ENCODE measurements around the gene PDYN.

Gene PDYN

GRCh38 chr20:1992359-1993110, 1.3 kb downstream of the PDYN start:
- no peak for DNase-seq

- no peak for DNase-seq
Observed at GRCh38 chr20:1987826-1988225, 6.0 kb downstream of the PDYN start.

DNA sequence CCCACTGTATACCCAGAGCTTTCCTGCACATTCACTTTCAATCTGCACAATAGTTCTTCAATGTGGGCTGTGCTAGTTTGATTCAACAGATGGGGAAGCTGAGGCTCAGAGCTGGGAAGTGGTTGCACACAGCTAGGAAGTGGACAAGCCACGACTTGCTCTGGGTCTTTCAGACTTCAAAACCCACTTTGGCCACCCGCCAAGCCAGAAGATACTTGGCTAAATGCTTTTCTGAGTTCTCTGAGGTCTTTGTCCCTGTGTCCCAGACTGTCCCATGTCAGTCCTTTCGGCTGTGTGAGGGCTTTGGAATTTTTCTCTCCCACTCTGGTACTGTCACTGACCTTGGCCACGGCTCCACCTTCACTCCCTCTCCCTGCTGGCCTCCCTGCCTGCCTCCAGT, 10.6 kb downstream of the PDYN start:
- DNase-seq: no peak

- no peak for DNase-seq
Observed at GRCh38 chr20:1982686-1983085, 11.2 kb downstream of the PDYN start.

GRCh38 chr20:1979106-1979778, 14.6 kb downstream of the PDYN start:
- no peak for DNase-seq

- no peak for DNase-seq
Observed at GRCh38 chr20:1975291-1975690, 18.6 kb downstream of the PDYN start.

DNA sequence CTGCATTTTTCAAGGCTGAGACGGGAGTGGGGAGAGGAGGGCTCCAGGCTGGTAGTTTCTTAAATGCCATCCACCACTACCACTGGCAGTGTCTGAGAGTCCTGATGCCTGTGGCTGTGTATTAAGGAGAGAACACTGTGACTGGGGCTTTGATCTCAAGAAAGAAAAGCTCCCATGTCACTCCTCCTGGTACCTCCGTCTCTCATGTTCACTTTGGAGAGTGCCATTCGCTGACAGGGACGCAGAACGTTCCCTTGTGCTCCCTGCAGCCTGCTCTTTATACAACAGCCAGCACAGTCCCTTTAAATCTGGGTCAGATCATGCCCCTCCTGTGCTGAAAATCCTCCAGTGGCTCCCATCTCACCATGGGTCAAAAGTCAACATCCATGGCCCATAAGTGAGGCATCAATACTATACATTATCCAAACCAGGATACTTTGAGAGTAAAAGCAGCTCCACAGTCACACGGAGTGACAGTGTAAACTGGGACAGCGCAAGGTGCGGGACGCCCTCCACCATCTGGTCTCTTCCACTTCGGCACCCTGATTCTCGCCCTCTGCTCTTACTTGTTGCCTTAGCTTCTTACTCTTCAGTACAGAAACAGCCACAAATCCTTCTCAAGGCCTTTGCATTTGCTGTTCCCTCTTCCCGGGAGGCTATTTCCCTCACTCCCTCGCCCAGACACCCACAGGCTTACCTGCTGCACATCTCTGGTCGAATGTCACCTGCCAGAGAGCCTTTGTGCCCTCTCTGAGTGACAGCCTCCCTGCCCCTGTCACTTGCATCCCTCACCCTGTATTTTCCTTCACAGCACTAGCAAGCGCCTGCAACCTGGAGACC, 20.0 kb downstream of the PDYN start:
- DNase-seq: no peak

DNA sequence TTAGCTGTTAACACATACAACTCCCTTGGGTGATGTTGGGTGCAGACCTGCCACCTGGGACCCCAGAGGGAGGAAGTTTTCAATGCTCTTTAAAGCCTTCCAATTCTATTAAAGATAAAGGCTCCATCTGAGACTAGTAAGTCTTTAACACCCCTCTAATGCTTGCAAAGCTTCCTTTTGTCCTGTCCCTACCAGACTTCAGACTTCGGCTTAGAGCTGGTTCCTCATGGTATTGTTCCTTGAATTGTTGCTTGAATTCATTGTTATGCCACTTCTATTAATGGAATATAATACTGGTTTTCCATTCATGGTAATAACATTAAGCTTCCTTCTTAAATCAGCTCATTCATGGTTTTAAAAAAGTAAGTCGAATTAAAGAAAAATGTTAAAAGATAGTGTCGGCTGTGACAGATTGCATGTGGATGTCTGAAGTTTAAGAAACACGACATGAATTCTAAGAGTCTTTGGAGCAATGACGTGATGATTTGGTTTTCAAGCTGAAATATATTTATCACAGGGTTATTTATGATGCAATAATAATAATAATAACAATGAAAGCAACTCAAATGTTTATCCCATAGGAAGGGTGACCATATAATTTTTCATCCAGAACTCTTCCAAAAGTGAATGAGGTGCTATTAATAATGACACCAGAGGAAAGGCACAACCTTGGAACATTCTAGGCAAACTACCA, 21.8 kb downstream of the PDYN start:
- DNase-seq: no peak

DNA sequence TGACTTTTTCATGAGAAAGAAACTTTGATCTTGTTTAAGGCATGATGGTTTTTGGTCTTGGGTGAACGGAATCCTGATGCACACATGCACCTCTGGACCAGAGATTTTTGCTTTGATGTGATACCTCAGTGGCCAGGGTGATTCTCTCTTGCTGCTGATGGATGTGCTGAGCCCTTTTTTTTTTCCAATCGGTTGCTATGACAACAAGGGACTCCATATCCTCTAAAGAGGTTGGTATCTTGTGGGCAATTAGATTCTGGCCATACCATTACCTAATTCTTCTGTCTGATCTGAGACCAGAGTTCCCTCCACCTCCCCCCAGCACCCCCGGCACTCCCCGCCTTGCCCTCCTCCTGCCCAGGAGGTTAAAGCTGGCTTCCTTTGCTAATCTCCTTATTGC, 24.9 kb downstream of the PDYN start:
- no peak for DNase-seq

GRCh38 chr20:1965520-1966351, 28.1 kb downstream of the PDYN start:
- DNase-seq: peak; percentile 63

- DNase-seq: no peak
Observed at GRCh38 chr20:1964659-1965405, 29.0 kb downstream of the PDYN start.

DNA sequence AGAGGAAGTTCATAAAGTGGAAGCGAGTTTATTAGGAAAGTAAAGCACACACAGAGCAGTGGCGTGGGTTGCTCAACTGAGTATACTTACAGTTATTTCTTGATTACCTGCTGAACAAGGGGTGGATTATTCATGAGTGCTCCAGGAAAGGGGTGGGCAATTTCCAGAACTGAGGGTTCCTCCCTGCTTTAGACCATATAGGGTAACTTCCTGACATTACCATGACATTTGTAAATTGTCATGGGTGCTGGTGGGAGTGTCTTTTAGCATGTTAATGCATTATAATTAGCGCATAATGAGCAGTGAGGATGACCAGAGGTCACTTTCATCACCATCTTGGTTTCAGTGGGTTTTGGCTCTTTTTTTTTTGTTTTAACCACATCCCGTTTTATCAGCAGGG, 29.8 kb downstream of the PDYN start:
- no peak for DNase-seq

DNA sequence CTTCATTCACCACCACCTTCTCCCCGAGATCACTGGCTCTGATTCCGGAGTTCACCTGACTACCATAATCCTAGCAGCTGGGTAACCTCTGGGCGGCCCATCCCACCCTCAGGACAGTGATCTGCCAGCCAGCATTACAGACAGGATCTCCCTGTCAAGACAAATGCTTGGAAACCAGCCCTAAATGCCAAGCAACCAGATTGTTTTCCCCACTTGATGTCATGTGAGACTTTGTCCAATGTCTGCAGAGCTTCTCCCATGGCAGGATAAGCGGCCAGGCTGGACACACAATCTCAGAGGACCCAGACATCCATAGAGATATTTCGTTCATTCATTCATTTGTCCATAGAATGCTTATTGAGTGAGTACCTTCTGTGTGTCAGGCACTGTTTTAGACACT, 32.5 kb downstream of the PDYN start:
- no peak for DNase-seq

- no peak for DNase-seq
Observed at GRCh38 chr20:1959156-1959555, 34.7 kb downstream of the PDYN start.

GRCh38 chr20:1958426-1958825, 35.4 kb downstream of the PDYN start:
- DNase-seq: no peak

GRCh38 chr20:1955217-1955616, 38.6 kb downstream of the PDYN start:
- no peak for DNase-seq

DNA sequence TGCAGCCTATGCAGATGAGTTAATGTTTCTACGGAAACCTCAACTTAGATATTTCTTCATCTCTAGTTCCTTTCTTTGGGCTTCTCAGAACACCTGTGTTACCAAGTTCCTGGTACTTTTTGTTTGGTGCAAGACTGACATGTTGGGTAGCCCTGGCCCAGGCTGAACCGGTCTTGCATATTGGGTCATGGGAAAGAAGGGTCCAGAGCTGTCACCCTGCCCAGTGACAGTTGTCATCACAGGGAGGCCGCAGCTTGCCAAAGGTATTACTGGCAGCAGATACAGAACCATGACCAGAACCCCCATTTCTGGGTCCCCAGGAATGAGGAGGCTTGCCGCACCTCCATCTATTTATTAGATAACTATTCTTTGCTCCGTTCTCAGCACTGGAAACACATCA, 40.2 kb downstream of the PDYN start:
- no peak for DNase-seq

DNA sequence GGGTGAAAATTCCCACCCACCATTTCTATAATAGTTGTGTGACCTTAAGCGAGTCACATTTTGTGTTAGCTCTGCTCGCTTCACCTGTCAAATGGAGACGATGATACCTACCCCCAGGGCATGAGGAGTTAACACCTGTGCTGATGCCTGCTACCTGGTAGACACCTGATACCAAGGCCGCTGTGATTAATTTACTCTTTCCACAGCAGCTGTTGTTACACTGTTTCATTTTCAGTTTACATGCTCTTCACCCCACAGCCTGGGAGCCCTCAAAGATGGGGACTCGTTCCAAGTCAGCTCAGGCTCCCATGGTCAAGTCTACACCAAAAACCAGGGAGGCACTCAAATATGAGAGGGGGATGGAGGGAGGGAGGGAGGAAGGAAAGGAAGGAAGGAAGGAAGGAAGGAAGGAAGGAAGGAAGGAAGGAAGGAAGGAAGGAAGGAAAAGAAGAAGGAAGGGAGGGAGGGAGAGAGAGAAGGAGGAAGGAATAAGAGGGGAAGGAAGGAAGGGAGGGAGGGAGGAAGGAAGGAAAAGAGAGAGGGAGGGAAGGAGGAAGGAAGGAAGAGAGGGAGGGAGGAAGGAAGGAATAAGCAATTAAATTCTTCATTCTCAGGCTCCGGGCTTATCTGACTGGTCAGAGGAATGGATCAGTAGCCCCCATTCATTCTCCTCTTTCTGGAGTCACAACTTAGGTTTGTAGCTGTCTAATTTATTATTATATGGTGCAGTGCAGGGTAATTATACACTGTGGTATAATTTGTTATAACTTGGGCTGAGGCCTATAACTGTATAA, 40.9 kb downstream of the PDYN start:
- no peak for DNase-seq

DNA sequence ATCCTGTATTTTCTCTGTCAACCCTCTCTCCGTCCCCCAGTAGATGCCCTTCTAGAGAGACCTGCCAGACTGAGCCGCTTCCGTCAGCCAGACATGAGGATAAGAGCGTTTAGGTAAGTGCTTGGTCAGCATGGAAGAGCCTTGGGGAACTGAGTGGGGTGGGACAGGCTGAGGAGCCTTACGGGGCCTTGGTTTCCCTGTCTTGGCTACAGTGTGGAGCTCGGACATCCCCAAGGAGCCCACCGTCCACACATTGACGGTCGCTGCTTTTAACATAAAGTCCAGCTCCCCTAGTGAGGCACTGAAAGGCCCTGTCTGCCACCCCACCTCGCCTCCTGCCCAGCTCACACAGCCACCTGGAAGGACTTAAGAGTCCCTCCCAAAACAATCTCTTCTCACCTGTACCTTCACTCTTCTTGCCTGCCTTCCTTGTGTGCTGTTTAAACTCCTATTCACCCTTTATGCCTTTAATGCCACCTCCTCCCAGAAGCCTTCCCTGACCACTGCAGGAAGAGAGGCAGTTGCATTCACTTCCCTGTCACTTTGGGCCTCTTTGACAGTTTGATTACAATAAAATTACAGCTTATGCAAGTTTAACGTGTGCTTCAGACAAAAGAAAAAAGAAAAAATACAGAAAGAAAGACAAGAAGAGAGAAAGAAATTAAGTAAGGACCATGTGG, 42.3 kb downstream of the PDYN start:
- no peak for DNase-seq

DNA sequence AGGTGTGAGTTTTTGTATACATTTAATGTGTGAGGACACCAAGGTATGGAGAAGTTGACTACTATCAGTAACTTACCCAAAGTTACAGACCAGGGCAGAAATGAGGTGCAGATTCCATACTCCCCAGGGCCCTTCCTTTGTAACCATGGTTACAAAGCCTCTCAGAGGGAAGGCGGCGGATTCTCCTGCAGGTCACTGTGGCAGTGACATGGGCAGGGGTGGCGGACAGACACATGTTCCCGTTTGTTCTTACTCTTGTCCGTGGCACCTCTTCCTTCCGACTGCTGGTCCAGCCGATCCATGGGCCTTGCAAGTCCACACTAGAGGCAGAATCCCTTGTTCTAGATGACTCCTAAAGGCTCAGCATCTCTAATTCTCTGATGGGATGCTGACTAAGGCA, 43.0 kb downstream of the PDYN start:
- DNase-seq: no peak

Data from activated CD4-positive, alpha-beta T cell treated with anti-CD3 and anti-CD28 coated beads for 1 hour (primary cell).